GM12878 (cell line): ENCODE data around the gene ERG. TPM values are rescaled to one million over a fixed set of nuclear protein-coding genes. Genes with fewer than 3 reads are reported as not detected.

Experiments
- EZH2 ChIP-seq: IDR thresholded peaks from 2 replicates; pipeline ENCODE4 v1.6.1; 2012; ENCODE audit warnings: low read depth, mild to moderate bottlenecking, control low read depth, inconsistent platforms, low read length, borderline replicate concordance; ENCODE audit not compliant: control insufficient read depth
- IKZF2 ChIP-seq, 2 experiments: fragments of 450-650 bp; IDR thresholded peaks; 2 replicates each; pipeline ENCODE4 v1.6.1; 2017; ENCODE audit warnings: mild to moderate bottlenecking in 2 of 2, moderate library complexity in 2 of 2
- MYB ChIP-seq: fragments of 150-350 bp; IDR thresholded peaks from 2 replicates; pipeline ENCODE4 v1.6.1; 2014; ENCODE audit warnings: mild to moderate bottlenecking, low read depth, low read length, borderline replicate concordance
- NFXL1 ChIP-seq: fragments of 450-650 bp; IDR thresholded peaks from 2 replicates; pipeline ENCODE4 v1.6.1; 2017; ENCODE audit warnings: antibody characterized with exemption, mild to moderate bottlenecking, borderline replicate concordance
- NFYA ChIP-seq: IDR thresholded peaks from 2 replicates; pipeline ENCODE4 v1.6.1; 2011; ENCODE audit warnings: low read depth, mild to moderate bottlenecking, low read length, improper control_type of control experiment, borderline replicate concordance
- POLR2A ChIP-seq: IDR thresholded peaks from 2 replicates; pipeline ENCODE4 v1.6.1; 2011; ENCODE audit warnings: low read depth, mild to moderate bottlenecking, low read length
- SUPT20H ChIP-seq: IDR thresholded peaks from 2 replicates; pipeline ENCODE4 v1.6.1; 2011; ENCODE audit warnings: low read depth, mild to moderate bottlenecking, low read length, moderate library complexity, borderline replicate concordance; ENCODE audit not compliant: control insufficient read depth
- TAF1 ChIP-seq: IDR thresholded peaks from 2 replicates; pipeline ENCODE4 v1.6.1; 2011; ENCODE audit warnings: mild to moderate bottlenecking, low read depth, low read length, borderline replicate concordance
- TBL1XR1 ChIP-seq: IDR thresholded peaks from 2 replicates; pipeline ENCODE4 v1.6.1; 2012; ENCODE audit warnings: low read depth, low read length, improper control_type of control experiment
- polyA plus RNA-seq, 11 experiments: library from polyadenylated mRNA; depleted of rRNA in 4 of 11; unstranded in 6 of 11; stranded (reverse) in 5 of 11; fragments of >200 nt; fragmentation: Nextera tagmentation in 4 of 11; fragmentation: Illumina TruSeq in 1 of 11; extraction: Ambion mirVana in 4 of 11; extraction: Trizol in 1 of 11; gene quantifications; 1 replicate in 1 of 11; 2 replicates in 10 of 11; pipeline versions ENCODE4 v1.2.1 to v1.2.3, GENCODE V29; 2011 to 2016; ENCODE audit warnings: inconsistent platforms in 2 of 11, missing spikeins in 2 of 11, low read depth in 1 of 11
- total RNA-seq, 4 experiments: library from RNA; depleted of rRNA in 3 of 4; stranded (reverse); fragments of >200 nt in 3 of 4; fragmentation: Illumina TruSeq in 1 of 4; extraction: Trizol in 1 of 4; gene quantifications; 2 replicates each; pipeline versions ENCODE4 v1.2.1 to v1.2.3, GENCODE V29; 2013 to 2021
- TF ChIP-seq, protein P1 (sequence below): fragments of 450-650 bp; IDR thresholded peaks from 2 replicates; pipeline ENCODE4 v1.6.1; 2016; ENCODE audit warnings: mild to moderate bottlenecking, moderate library complexity, borderline replicate concordance
- TF ChIP-seq, protein P2 (sequence below): IDR thresholded peaks from 2 replicates; pipeline ENCODE4 v1.6.1; 2011; ENCODE audit warnings: low read depth, mild to moderate bottlenecking, low read length, moderate library complexity, borderline replicate concordance; ENCODE audit errors: extremely low read depth
- TF ChIP-seq, protein P3 (sequence below): fragments of 450-650 bp; IDR thresholded peaks from 2 replicates; pipeline ENCODE4 v1.6.1; 2018; ENCODE audit warnings: mild to moderate bottlenecking, low read depth, moderate library complexity; ENCODE audit not compliant: partially characterized antibody
- TF ChIP-seq, protein P4 (sequence below): fragments of 450-650 bp; conservative IDR thresholded peaks from 2 replicates; pipeline ENCODE4 v1.6.1; 2017; ENCODE audit warnings: mild to moderate bottlenecking, moderate library complexity

Gene ERG
- total and polyA plus RNA-seq, 10 of the 15 experiments (the other 5 are each of a cell fraction or from before 2014, with no cell fraction given): not detected

DNA sequence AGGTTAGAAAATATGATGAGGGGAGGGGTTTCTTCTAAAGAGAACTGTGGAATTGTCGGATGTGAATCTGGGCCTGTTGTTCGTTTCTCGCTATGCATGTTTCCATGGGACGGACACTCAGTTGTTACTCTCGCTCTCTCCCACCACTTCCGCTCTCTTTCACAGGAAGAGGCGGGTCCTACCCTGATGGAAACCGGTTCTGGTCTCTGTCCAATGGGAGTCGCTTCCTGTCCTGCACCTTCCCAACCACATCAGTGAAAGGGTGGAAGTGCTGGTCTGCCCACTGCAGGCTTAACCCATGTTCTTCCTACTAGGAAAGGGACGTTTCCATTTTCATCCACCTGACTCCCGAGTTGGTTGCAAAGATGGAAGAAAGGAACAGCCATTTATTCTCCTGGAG is 122.0 kb downstream of the ERG start (continued):
- TF ChIP-seq, protein P1, sequence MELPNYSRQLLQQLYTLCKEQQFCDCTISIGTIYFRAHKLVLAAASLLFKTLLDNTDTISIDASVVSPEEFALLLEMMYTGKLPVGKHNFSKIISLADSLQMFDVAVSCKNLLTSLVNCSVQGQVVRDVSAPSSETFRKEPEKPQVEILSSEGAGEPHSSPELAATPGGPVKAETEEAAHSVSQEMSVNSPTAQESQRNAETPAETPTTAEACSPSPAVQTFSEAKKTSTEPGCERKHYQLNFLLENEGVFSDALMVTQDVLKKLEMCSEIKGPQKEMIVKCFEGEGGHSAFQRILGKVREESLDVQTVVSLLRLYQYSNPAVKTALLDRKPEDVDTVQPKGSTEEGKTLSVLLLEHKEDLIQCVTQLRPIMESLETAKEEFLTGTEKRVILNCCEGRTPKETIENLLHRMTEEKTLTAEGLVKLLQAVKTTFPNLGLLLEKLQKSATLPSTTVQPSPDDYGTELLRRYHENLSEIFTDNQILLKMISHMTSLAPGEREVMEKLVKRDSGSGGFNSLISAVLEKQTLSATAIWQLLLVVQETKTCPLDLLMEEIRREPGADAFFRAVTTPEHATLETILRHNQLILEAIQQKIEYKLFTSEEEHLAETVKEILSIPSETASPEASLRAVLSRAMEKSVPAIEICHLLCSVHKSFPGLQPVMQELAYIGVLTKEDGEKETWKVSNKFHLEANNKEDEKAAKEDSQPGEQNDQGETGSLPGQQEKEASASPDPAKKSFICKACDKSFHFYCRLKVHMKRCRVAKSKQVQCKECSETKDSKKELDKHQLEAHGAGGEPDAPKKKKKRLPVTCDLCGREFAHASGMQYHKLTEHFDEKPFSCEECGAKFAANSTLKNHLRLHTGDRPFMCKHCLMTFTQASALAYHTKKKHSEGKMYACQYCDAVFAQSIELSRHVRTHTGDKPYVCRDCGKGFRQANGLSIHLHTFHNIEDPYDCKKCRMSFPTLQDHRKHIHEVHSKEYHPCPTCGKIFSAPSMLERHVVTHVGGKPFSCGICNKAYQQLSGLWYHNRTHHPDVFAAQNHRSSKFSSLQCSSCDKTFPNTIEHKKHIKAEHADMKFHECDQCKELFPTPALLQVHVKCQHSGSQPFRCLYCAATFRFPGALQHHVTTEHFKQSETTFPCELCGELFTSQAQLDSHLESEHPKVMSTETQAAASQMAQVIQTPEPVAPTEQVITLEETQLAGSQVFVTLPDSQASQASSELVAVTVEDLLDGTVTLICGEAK: no peak
- TF ChIP-seq, protein P2, sequence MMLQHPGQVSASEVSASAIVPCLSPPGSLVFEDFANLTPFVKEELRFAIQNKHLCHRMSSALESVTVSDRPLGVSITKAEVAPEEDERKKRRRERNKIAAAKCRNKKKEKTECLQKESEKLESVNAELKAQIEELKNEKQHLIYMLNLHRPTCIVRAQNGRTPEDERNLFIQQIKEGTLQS: no peak
- TF ChIP-seq IKZF2 (IDR thresholded peaks at IDR 0.05) (no peak), SUPT20H (no peak), TBL1XR1 (no peak), NFXL1 (no peak), POLR2A (no peak), TAF1 (no peak), NFYA (no peak), EZH2 (no peak), MYB (no peak)
- TF ChIP-seq, protein P3, sequence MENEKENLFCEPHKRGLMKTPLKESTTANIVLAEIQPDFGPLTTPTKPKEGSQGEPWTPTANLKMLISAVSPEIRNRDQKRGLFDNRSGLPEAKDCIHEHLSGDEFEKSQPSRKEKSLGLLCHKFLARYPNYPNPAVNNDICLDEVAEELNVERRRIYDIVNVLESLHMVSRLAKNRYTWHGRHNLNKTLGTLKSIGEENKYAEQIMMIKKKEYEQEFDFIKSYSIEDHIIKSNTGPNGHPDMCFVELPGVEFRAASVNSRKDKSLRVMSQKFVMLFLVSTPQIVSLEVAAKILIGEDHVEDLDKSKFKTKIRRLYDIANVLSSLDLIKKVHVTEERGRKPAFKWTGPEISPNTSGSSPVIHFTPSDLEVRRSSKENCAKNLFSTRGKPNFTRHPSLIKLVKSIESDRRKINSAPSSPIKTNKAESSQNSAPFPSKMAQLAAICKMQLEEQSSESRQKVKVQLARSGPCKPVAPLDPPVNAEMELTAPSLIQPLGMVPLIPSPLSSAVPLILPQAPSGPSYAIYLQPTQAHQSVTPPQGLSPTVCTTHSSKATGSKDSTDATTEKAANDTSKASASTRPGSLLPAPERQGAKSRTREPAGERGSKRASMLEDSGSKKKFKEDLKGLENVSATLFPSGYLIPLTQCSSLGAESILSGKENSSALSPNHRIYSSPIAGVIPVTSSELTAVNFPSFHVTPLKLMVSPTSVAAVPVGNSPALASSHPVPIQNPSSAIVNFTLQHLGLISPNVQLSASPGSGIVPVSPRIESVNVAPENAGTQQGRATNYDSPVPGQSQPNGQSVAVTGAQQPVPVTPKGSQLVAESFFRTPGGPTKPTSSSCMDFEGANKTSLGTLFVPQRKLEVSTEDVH: no peak
- TF ChIP-seq, protein P4, sequence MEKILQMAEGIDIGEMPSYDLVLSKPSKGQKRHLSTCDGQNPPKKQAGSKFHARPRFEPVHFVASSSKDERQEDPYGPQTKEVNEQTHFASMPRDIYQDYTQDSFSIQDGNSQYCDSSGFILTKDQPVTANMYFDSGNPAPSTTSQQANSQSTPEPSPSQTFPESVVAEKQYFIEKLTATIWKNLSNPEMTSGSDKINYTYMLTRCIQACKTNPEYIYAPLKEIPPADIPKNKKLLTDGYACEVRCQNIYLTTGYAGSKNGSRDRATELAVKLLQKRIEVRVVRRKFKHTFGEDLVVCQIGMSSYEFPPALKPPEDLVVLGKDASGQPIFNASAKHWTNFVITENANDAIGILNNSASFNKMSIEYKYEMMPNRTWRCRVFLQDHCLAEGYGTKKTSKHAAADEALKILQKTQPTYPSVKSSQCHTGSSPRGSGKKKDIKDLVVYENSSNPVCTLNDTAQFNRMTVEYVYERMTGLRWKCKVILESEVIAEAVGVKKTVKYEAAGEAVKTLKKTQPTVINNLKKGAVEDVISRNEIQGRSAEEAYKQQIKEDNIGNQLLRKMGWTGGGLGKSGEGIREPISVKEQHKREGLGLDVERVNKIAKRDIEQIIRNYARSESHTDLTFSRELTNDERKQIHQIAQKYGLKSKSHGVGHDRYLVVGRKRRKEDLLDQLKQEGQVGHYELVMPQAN: no peak
